B cell (primary cell): ENCODE results near the gene TGFBR3L. TPM values are rescaled to one million over a fixed set of nuclear protein-coding genes. Genes with fewer than 3 reads are reported as not detected.

Experiments
- ATAC-seq: fragments of 200-7000 bp; cut with Tn5 transposase; one replicate; pipeline ENCODE4 v1.10.0; 2021; ENCODE audit warnings: low read depth, mild to moderate bottlenecking, moderate number of reproducible peaks, moderate library complexity
- CTCF ChIA-PET: fragments of 350-600 bp; sonication (Branson Sonifier 250); formaldehyde crosslinking; loops from one replicate; lab custom pipeline; 2021; ENCODE audit warnings: antibody characterized with exemption, inconsistent platforms; lab: Charles Lee
- POLR2A ChIA-PET: fragments of 350-600 bp; sonication (Branson Sonifier 250); formaldehyde crosslinking; loops from one replicate; lab custom pipeline; 2021; ENCODE audit warnings: antibody characterized with exemption; lab: Charles Lee
- DNase-seq: peaks from one replicate; pipeline ENCODE4 v3.0.0; 2013
- H2AFZ ChIP-seq: 2 replicates; pipeline ENCODE4 v1.6.1; 2012; ENCODE audit warnings: mild to moderate bottlenecking, low read depth, low read length; ENCODE audit not compliant: insufficient read depth, poor library complexity, severe bottlenecking
- H3K27ac ChIP-seq, 2 donors: 1 replicate in 1 of 2; 2 replicates in 1 of 2; pipeline ENCODE4 v1.5.1; 2012 to 2013; ENCODE audit warnings: low read length in 2 of 2, mild to moderate bottlenecking in 2 of 2, moderate library complexity in 1 of 2
- H3K27me3 ChIP-seq, 4 experiments: fragments of 200-600 bp in 1 of 4; sonication (generic) in 1 of 4; replicated peaks in 1 of 4; 1 replicate in 2 of 4; 2 replicates in 2 of 4; pipeline versions ENCODE4 v1.6.1 to v1.7.0; 2013 to 2016; ENCODE audit warnings: low read length in 3 of 4, mild to moderate bottlenecking in 2 of 4, mixed read lengths in 1 of 4, moderate library complexity in 1 of 4; ENCODE audit not compliant: insufficient read depth in 4 of 4, control insufficient read depth in 3 of 4; ENCODE audit errors: control extremely low read depth in 1 of 4
- H3K36me3 ChIP-seq, 2 experiments: replicated peaks in 1 of 2; 1 replicate in 1 of 2; 2 replicates in 1 of 2; pipeline versions ENCODE4 v1.6.1 to v1.7.1; 2013; ENCODE audit warnings: low read length in 1 of 2; ENCODE audit not compliant: insufficient read depth in 2 of 2, control insufficient read depth in 1 of 2; ENCODE audit errors: control extremely low read depth in 1 of 2, extremely low read depth in 1 of 2
- H3K4me1 ChIP-seq, 2 donors: fragments of 200-600 bp in 1 of 2; sonication (generic) in 1 of 2; 1 replicate in 1 of 2; 2 replicates in 1 of 2; pipeline versions ENCODE4 v1.5.1 to v1.6.1; 2013 to 2017; ENCODE audit warnings: low read length in 2 of 2; ENCODE audit not compliant: control insufficient read depth in 2 of 2, insufficient read depth in 2 of 2
- H3K4me2 ChIP-seq: replicated peaks from 2 replicates; pipeline ENCODE3; 2012; ENCODE audit warnings: mild to moderate bottlenecking, low read depth, low read length; ENCODE audit not compliant: poor library complexity, severe bottlenecking
- H3K4me3 ChIP-seq, 5 experiments: fragments of 200-600 bp in 1 of 5; sonication (generic) in 1 of 5; 1 replicate in 3 of 5; 2 replicates in 2 of 5; pipeline versions ENCODE4 v1.5.1 to v1.7.0; 2011 to 2016; ENCODE audit warnings: low read length in 4 of 5, mild to moderate bottlenecking in 4 of 5, low read depth in 2 of 5, control low read depth in 1 of 5, moderate library complexity in 1 of 5; ENCODE audit not compliant: insufficient read depth in 1 of 5; ENCODE audit errors: control extremely low read depth in 1 of 5, extremely low read depth in 1 of 5
- H3K79me2 ChIP-seq: fragments of 200-600 bp; sonication (generic); one replicate; pipeline ENCODE4 v1.6.0; 2016; ENCODE audit warnings: low read length; ENCODE audit not compliant: control insufficient read depth, insufficient read depth
- H3K9ac ChIP-seq: fragments of 200-600 bp; sonication (generic); 2 replicates; pipeline ENCODE4 v1.6.1; 2017; ENCODE audit warnings: mild to moderate bottlenecking, low read length, moderate library complexity
- H3K9me3 ChIP-seq, 3 donors: one replicate each; pipeline versions ENCODE4 v1.6.1 to v1.7.1; 2013; ENCODE audit warnings: low read length in 2 of 3; ENCODE audit not compliant: control insufficient read depth in 2 of 3, insufficient read depth in 1 of 3; ENCODE audit errors: control extremely low read depth in 1 of 3
- H4K20me1 ChIP-seq: 2 replicates; pipeline ENCODE4 v1.6.0; 2012; ENCODE audit warnings: mild to moderate bottlenecking, low read length; ENCODE audit not compliant: insufficient read depth, control insufficient read depth, poor library complexity, severe bottlenecking
- H3K27ac Mint-ChIP-seq: one replicate; pipeline ENCODE4 v1.8.0; 2021; ENCODE audit warnings: mixed read lengths
- H3K27me3 Mint-ChIP-seq: one replicate; pipeline ENCODE4 v1.8.0; 2021; ENCODE audit warnings: mixed read lengths
- H3K4me1 Mint-ChIP-seq: one replicate; pipeline ENCODE4 v1.8.0; 2021; ENCODE audit warnings: mixed read lengths
- H3K4me3 Mint-ChIP-seq: one replicate; pipeline ENCODE4 v1.8.0; 2021; ENCODE audit warnings: mixed read lengths
- H3K9me3 Mint-ChIP-seq: one replicate; pipeline ENCODE4 v1.8.0; 2022; ENCODE audit warnings: mixed read lengths; ENCODE audit not compliant: insufficient read depth
- EZH2 ChIP-seq: IDR thresholded peaks from 2 replicates; pipeline ENCODE4 v1.6.1; 2012; ENCODE audit warnings: borderline replicate concordance, low read depth, mild to moderate bottlenecking, moderate library complexity, low read length; ENCODE audit not compliant: insufficient read depth, poor library complexity, severe bottlenecking
- WGBS: methylation state at CpG from one replicate; pipeline ENCODE4 v1.1.5; 2013; ENCODE audit warnings: missing lambda C conversion rate; ENCODE audit not compliant: insufficient coverage; 5-methylcytosine and 5-hydroxymethylcytosine counted together
- intact Hi-C: fragments of 100-400 bp; cut with micrococcal nuclease; formaldehyde crosslinking; loops from one replicate; pipeline ENCODE4 v1.10.0; 2022
- polyA plus RNA-seq: library from polyadenylated mRNA; depleted of rRNA; stranded (reverse); fragments of >200 nt; gene quantifications from 2 replicates; pipeline ENCODE4 v1.2.3, GENCODE V29; 2012
- total RNA-seq, 2 donors: library from RNA; stranded (reverse); fragments of 120-200 nt in 1 of 2; gene quantifications; 1 replicate in 1 of 2; 2 replicates in 1 of 2; pipeline versions ENCODE4 v1.2.3 to v1.2.4, GENCODE V29; 2013 to 2022
- TF ChIP-seq, protein P1 (sequence below): fragments of 200-600 bp; IDR thresholded peaks from one replicate; pipeline ENCODE4 v1.8.0; 2022; ENCODE audit warnings: antibody characterized with exemption, mild to moderate bottlenecking

TGFBR3L gene
- total and polyA plus RNA-seq, 2 donors (not counting 1 experiment from before 2014, with no cell fraction given) = 0.21 to 0.22 TPM

DNA sequence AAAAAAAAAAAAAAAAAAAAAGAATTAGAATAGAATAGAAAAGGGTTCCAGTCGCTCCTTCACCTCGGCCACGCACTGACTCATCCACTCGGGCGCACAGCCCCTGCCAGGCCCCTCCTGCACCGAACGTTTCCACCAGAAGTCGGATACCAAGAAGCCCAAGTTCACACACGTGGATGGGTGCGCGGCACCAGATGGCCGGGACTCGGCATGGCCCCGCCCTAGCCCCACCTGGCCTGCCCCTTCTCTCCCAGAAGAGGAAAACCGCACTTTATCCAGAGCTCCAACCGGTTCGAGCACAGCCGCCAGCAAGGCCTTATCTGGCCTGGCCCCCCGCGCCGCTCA, 46.3 kb upstream of the TGFBR3L start:
- no peak for DNase-seq
- H3K27ac ChIP-seq = no peak overlapping the region
- peaks cover 31% of the 10 kb centered on the region for H3K27me3 Mint-ChIP-seq

More for the DNA sequence above, 46.3 kb upstream of the TGFBR3L start:
- CTCF ChIA-PET = interaction anchor here (0.9 to 2.0 kb wide), 7 partner anchors 15 to 188 kb away, joined by 3 to 15 read pairs (median 9); partner anchors contain the start of genes MAP2K7, SNAPC2 and TRAPPC5
- Histone ChIP-seq H3K79me2 (no peaks in the 10 kb centered on the region), H2AFZ (peak overlapping the region; percentile 84), H3K9ac (peak overlapping the region; percentile 74), H4K20me1 (peaks cover 11% of the 10 kb centered on the region), H3K36me3 (no peaks in the 10 kb centered on the region), H3K4me1 (peaks cover 37 to 46% of the 10 kb centered on the region in 2 donors), H3K4me3 (peak overlapping the region in 3 of 5 experiments; percentile 52 to 63 (median 60)), H3K4me2 (peak overlapping the region; percentile 98), H3K27me3 (peaks cover 0 to 82% (median 26%) of the 10 kb centered on the region in 4 experiments), H3K9me3 (peaks cover 0 to 65% (median 0%) of the 10 kb centered on the region in 3 donors)
- ATAC-seq = no peak
- 10% methylated on average over 21 of the region's 21 CpGs for WGBS
- Mint-ChIP-seq H3K27ac (no peak overlapping the region), H3K4me3 (peak overlapping the region; percentile 86), H3K9me3 (peaks cover 4% of the 10 kb centered on the region), H3K4me1 (peaks cover 34% of the 10 kb centered on the region)
- no peak for TF ChIP-seq EZH2
- TF ChIP-seq, protein P1, sequence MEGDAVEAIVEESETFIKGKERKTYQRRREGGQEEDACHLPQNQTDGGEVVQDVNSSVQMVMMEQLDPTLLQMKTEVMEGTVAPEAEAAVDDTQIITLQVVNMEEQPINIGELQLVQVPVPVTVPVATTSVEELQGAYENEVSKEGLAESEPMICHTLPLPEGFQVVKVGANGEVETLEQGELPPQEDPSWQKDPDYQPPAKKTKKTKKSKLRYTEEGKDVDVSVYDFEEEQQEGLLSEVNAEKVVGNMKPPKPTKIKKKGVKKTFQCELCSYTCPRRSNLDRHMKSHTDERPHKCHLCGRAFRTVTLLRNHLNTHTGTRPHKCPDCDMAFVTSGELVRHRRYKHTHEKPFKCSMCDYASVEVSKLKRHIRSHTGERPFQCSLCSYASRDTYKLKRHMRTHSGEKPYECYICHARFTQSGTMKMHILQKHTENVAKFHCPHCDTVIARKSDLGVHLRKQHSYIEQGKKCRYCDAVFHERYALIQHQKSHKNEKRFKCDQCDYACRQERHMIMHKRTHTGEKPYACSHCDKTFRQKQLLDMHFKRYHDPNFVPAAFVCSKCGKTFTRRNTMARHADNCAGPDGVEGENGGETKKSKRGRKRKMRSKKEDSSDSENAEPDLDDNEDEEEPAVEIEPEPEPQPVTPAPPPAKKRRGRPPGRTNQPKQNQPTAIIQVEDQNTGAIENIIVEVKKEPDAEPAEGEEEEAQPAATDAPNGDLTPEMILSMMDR = no peak
- POLR2A ChIA-PET = no interaction called here
- intact Hi-C loops = loop anchor here (2.0 kb wide), 1 partner anchor 75 kb away; the partner anchor contains the start of gene TIMM44
